ENCODE data around the gene PSME1. TPM values are rescaled to one million over a fixed set of nuclear protein-coding genes. Genes with fewer than 3 reads are reported as not detected.
A peak's percentile ranks its signal among the peaks of the same experiment; 100 is the strongest.

Gene PSME1
- total and polyA plus RNA-seq, 2 of the 13 experiments (the other 11 are each of a cell fraction or from before 2014, with no cell fraction given), result 159 to 608 TPM

DNA sequence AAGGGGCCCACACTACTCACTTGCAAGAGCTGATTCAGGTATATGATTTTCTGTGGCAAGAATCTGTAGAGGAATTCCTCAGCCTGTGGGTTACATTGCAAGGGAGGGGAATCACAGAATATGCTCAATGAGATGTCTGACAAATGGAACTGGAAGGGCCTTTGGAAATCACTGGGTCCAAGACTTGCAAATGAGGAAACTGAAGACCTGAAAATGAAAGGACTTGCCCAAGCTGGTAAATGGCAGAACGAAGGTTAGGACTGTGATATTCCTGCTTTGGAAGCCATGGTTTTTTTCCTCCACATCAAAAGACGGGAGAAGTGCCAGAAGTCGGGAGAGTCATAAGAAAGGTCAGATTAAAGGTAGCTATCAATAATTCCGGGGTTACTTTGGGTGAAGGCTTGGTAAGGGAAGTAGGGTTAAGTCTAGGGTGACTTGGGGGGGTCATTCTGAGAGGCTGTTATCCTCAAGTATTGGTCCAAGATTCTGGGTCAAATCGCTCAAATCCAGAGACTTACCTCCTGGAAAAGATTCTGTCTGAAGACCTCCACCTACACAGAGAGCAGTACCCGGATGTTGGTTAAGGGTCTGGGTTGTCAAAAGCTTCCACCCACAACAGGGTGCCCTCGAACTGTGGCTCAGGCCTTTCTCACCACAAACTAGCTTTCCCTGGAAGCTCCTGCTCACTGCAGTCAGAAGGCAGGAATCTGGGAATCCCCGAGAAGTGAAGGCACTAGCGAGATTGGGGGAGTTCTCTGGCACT lies 9.9 kb downstream of the PSME1 start (continued):
- TF ChIP-seq, protein P1, sequence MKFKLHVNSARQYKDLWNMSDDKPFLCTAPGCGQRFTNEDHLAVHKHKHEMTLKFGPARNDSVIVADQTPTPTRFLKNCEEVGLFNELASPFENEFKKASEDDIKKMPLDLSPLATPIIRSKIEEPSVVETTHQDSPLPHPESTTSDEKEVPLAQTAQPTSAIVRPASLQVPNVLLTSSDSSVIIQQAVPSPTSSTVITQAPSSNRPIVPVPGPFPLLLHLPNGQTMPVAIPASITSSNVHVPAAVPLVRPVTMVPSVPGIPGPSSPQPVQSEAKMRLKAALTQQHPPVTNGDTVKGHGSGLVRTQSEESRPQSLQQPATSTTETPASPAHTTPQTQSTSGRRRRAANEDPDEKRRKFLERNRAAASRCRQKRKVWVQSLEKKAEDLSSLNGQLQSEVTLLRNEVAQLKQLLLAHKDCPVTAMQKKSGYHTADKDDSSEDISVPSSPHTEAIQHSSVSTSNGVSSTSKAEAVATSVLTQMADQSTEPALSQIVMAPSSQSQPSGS (CRISPR knock-in tag; IDR thresholded peaks at IDR 0.05), result no peak
- 0 out of 2 replicates have a peak, but pooled peaks have one; percentile 73 for TF ChIP-seq KLF13 (CRISPR knock-in tag; IDR thresholded peaks at IDR 0.05)
- TF ChIP-seq ZBTB7A (CRISPR knock-in tag; IDR thresholded peaks at IDR 0.05), result no peak
- TF ChIP-seq YEATS4 (CRISPR knock-in tag; IDR thresholded peaks at IDR 0.05; ENCODE audit: borderline replicate concordance), result no peak
- TF ChIP-seq ZNF713 (CRISPR knock-in tag; IDR thresholded peaks at IDR 0.05), result 0 out of 2 replicates have a peak, but pooled peaks have one; percentile 29
- TF ChIP-seq JARID2 (CRISPR knock-in tag; IDR thresholded peaks at IDR 0.05; ENCODE audit: insufficient replicate concordance), result no peak
- TF ChIP-seq ZNF496 (CRISPR knock-in tag; IDR thresholded peaks at IDR 0.05; ENCODE audit: insufficient replicate concordance), result no peak
- TF ChIP-seq, protein P2, sequence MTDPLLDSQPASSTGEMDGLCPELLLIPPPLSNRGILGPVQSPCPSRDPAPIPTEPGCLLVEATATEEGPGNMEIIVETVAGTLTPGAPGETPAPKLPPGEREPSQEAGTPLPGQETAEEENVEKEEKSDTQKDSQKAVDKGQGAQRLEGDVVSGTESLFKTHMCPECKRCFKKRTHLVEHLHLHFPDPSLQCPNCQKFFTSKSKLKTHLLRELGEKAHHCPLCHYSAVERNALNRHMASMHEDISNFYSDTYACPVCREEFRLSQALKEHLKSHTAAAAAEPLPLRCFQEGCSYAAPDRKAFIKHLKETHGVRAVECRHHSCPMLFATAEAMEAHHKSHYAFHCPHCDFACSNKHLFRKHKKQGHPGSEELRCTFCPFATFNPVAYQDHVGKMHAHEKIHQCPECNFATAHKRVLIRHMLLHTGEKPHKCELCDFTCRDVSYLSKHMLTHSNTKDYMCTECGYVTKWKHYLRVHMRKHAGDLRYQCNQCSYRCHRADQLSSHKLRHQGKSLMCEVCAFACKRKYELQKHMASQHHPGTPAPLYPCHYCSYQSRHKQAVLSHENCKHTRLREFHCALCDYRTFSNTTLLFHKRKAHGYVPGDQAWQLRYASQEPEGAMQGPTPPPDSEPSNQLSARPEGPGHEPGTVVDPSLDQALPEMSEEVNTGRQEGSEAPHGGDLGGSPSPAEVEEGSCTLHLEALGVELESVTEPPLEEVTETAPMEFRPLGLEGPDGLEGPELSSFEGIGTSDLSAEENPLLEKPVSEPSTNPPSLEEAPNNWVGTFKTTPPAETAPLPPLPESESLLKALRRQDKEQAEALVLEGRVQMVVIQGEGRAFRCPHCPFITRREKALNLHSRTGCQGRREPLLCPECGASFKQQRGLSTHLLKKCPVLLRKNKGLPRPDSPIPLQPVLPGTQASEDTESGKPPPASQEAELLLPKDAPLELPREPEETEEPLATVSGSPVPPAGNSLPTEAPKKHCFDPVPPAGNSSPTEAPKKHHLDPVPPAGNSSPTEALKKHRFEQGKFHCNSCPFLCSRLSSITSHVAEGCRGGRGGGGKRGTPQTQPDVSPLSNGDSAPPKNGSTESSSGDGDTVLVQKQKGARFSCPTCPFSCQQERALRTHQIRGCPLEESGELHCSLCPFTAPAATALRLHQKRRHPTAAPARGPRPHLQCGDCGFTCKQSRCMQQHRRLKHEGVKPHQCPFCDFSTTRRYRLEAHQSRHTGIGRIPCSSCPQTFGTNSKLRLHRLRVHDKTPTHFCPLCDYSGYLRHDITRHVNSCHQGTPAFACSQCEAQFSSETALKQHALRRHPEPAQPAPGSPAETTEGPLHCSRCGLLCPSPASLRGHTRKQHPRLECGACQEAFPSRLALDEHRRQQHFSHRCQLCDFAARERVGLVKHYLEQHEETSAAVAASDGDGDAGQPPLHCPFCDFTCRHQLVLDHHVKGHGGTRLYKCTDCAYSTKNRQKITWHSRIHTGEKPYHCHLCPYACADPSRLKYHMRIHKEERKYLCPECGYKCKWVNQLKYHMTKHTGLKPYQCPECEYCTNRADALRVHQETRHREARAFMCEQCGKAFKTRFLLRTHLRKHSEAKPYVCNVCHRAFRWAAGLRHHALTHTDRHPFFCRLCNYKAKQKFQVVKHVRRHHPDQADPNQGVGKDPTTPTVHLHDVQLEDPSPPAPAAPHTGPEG (CRISPR knock-in tag; IDR thresholded peaks at IDR 0.05), result 0 out of 2 replicates have a peak, but pooled peaks have one; percentile 10
- TF ChIP-seq ZNF598 (CRISPR knock-in tag; IDR thresholded peaks at IDR 0.05; ENCODE audit: borderline replicate concordance), result no peak
- TF ChIP-seq ZNF3 (CRISPR knock-in tag; IDR thresholded peaks at IDR 0.05), result peak; percentile 40; the same call in 1 of the 2 replicates
- 0 out of 2 replicates have a peak, but pooled peaks have one; percentile 27 for TF ChIP-seq RARG (CRISPR knock-in tag; IDR thresholded peaks at IDR 0.05; ENCODE audit: low read depth)
- peak; percentile 75; the same call in 1 of the 2 replicates for TF ChIP-seq PAWR (CRISPR knock-in tag; IDR thresholded peaks at IDR 0.05; ENCODE audit: borderline replicate concordance)
- peak; percentile 19; the same call in 1 of the 2 replicates for TF ChIP-seq BRCA1 (CRISPR knock-in tag; IDR thresholded peaks at IDR 0.05)
- TF ChIP-seq PAF1 (CRISPR knock-in tag; IDR thresholded peaks at IDR 0.05), result 0 out of 2 replicates have a peak, but pooled peaks have one; percentile 33
- no peak; the same call in 1 of the 2 replicates for TF ChIP-seq ZNF230 (CRISPR knock-in tag; IDR thresholded peaks at IDR 0.05)
- TF ChIP-seq ATAD3A (CRISPR knock-in tag; IDR thresholded peaks at IDR 0.05), result no peak
- TF ChIP-seq CAMTA2 (CRISPR knock-in tag; IDR thresholded peaks at IDR 0.05; ENCODE audit: borderline replicate concordance), result peak; percentile 85; the same call in 1 of the 2 replicates
- TF ChIP-seq ZNF180 (CRISPR knock-in tag; IDR thresholded peaks at IDR 0.05; ENCODE audit: borderline replicate concordance, low read depth), result 0 out of 2 replicates have a peak, but pooled peaks have one; percentile 17
- no peak for TF ChIP-seq ZNF337 (CRISPR knock-in tag; IDR thresholded peaks at IDR 0.05; ENCODE audit: borderline replicate concordance, low read depth)

Measured in HepG2 (cell line).